GM12873 (cell line): ENCODE data around the gene OR51F1.

Source experiments
- CTCF ChIP-seq: IDR thresholded peaks from 2 replicates; pipeline ENCODE4 v1.5.1; 2012; ENCODE audit warnings: low read depth, mild to moderate bottlenecking, moderate library complexity, low read length, control low read depth; ENCODE audit not compliant: insufficient read depth; ENCODE audit errors: missing control alignments

OR51F1 gene

GRCh38 chr11:4768094-4768493 is 1.6 kb downstream of the OR51F1 start:
- no peak for TF ChIP-seq CTCF

- TF ChIP-seq CTCF: no peak
These were observed 3.2 kb downstream of the OR51F1 start for GRCh38 chr11:4766420-4767043.

- TF ChIP-seq CTCF: no peak
These were observed 6.6 kb downstream of the OR51F1 start for GRCh38 chr11:4763096-4763495.

- TF ChIP-seq CTCF: no peak
These were observed 18.5 kb downstream of the OR51F1 start for GRCh38 chr11:4751201-4751600.

- TF ChIP-seq CTCF: no peak
These were observed 21.3 kb downstream of the OR51F1 start for GRCh38 chr11:4748438-4748837.

GRCh38 chr11:4740735-4741134 is 29.0 kb downstream of the OR51F1 start:
- TF ChIP-seq CTCF: no peak

GRCh38 chr11:4727171-4727570 is 42.6 kb downstream of the OR51F1 start:
- TF ChIP-seq CTCF: no peak
